ENCODE data around the gene SP9. TPM values are rescaled to one million over a fixed set of nuclear protein-coding genes. Genes with fewer than 3 reads are reported as not detected.
A peak's percentile ranks its signal among the peaks of the same experiment; 100 is the strongest.

Gene SP9
- not detected in 2 replicates for total RNA-seq (2021)
- long read RNA-seq = 0 reads

DNA sequence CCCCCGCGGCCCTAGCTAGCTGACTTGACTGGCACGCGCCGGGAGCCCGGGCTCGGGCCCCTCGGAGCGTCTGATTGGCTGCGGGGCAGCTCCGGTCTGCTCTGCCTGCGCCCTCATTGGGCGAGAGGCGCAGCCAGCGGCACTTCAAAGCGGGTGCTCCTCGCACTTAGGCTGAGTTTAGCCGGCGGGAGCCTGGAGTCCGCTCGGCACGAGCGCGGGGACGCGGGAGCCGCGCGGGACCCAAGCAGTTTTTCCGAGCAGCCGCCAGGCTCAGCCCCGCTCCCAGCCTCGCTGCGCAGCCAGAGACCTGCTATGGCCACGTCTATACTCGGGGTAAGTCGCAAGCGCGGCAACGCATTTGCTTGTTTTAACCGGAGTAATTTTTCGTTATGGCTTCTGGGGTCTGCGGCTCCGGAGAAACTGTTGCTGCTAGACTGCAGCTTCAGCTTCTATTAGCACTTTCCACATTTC, at the start of gene SP9:
Gene SP9, plus strand, starts transcription at position 174 of the 471 bp plus-strand sequence. Its CDS starts 139 bp downstream, at position 313.
- no peak within 1 kb of the TSS for H2BK120ac ChIP-seq (ENCODE audit: low read depth, low read length, poor library complexity, severe bottlenecking)
- peaks cover 26% of the 10 kb centered on the region for H3K23me2 ChIP-seq (ENCODE audit: insufficient read length, low read depth, low read length, poor library complexity, severe bottlenecking)
- no peak within 1 kb of the TSS for H3K56ac ChIP-seq (ENCODE audit: insufficient read length, low read depth, low read length)
- no peaks in the 10 kb centered on the region for H3K9me3 ChIP-seq (ENCODE audit: control insufficient read depth, low read depth, low read length)
- no peak within 1 kb of the TSS for H2BK12ac ChIP-seq (ENCODE audit: insufficient read length, low read depth, low read length)
- no peak within 1 kb of the TSS for H3K27ac ChIP-seq (ENCODE audit: insufficient read length, low read depth, low read length)
- H3K79me1 ChIP-seq (ENCODE audit: insufficient read depth, low read depth, low read length, poor library complexity, severe bottlenecking) = no peaks in the 10 kb centered on the region
- no peak within 1 kb of the TSS for H3K27ac Mint-ChIP-seq
- H3K4me1 ChIP-seq (ENCODE audit: insufficient read depth, low read length) = no peaks in the 10 kb centered on the region; the same call in 1 of the 2 replicates
- H3K4me2 ChIP-seq (ENCODE audit: insufficient read depth, insufficient read length, low read length) = peak within 1 kb of the TSS; percentile 45
- H4K91ac ChIP-seq (ENCODE audit: insufficient read length, low read depth, low read length) = no peak within 1 kb of the TSS
- no peak within 1 kb of the TSS for H2BK20ac ChIP-seq (ENCODE audit: low read depth, low read length, poor library complexity, severe bottlenecking)
- no peak within 1 kb of the TSS for H3K23ac ChIP-seq (ENCODE audit: insufficient read length, low read depth, low read length)
- H4K5ac ChIP-seq (ENCODE audit: insufficient read length, low read depth, low read length) = no peak within 1 kb of the TSS
- no peak within 1 kb of the TSS for H3K14ac ChIP-seq (ENCODE audit: insufficient read depth, low read length)
- peaks cover 0 to 3% (median 0%) of the 10 kb centered on the region in 3 experiments; a peak in 1 of 7 replicates for H3K36me3 Mint-ChIP-seq (ENCODE audit: insufficient read depth in 1 of 3, low read depth in 3 of 3)
- no peaks in the 10 kb centered on the region for H3K79me2 ChIP-seq (ENCODE audit: insufficient read depth, low read length)
- peak within 1 kb of the TSS; percentile 47 to 78 for H3K4me3 Mint-ChIP-seq
- H2BK5ac ChIP-seq (ENCODE audit: insufficient read length, low read length) = no peak within 1 kb of the TSS
- peaks cover 0 to 12% of the 10 kb centered on the region in 2 experiments; a peak in 1 of 5 replicates for H3K9me3 Mint-ChIP-seq
- H2BK15ac ChIP-seq (ENCODE audit: low read depth, low read length) = no peak within 1 kb of the TSS
- peaks cover 72% of the 10 kb centered on the region for H3K27me3 ChIP-seq (ENCODE audit: insufficient read depth, low read length)
- H2AK5ac ChIP-seq (ENCODE audit: insufficient read length, low read length) = no peak within 1 kb of the TSS
- WGBS (ENCODE audit: extremely low coverage, insufficient read length, low lambda C conversion rate) = no CpG with 5 or more reads among the region's 44 CpGs
- no peak within 1 kb of the TSS for H3T11ph ChIP-seq (ENCODE audit: low read length)
- H3K4ac ChIP-seq (ENCODE audit: low read depth, low read length) = no peak within 1 kb of the TSS
- H3K9ac ChIP-seq (ENCODE audit: extremely low read depth, insufficient read length, low read length) = no peak within 1 kb of the TSS
- H4K8ac ChIP-seq (replicated peaks; ENCODE audit: insufficient read length, low read depth, low read length) = no peak within 1 kb of the TSS
- DNase-seq = peak; percentile 93
- TF ChIP-seq, protein P1, sequence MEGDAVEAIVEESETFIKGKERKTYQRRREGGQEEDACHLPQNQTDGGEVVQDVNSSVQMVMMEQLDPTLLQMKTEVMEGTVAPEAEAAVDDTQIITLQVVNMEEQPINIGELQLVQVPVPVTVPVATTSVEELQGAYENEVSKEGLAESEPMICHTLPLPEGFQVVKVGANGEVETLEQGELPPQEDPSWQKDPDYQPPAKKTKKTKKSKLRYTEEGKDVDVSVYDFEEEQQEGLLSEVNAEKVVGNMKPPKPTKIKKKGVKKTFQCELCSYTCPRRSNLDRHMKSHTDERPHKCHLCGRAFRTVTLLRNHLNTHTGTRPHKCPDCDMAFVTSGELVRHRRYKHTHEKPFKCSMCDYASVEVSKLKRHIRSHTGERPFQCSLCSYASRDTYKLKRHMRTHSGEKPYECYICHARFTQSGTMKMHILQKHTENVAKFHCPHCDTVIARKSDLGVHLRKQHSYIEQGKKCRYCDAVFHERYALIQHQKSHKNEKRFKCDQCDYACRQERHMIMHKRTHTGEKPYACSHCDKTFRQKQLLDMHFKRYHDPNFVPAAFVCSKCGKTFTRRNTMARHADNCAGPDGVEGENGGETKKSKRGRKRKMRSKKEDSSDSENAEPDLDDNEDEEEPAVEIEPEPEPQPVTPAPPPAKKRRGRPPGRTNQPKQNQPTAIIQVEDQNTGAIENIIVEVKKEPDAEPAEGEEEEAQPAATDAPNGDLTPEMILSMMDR (conservative IDR thresholded peaks at IDR 0.05) = no peak
- H3K18ac ChIP-seq (ENCODE audit: insufficient read length, low read depth, low read length) = no peak within 1 kb of the TSS
- H2AFZ ChIP-seq (ENCODE audit: low read length) = no peak within 1 kb of the TSS
- H4K20me1 ChIP-seq (ENCODE audit: control insufficient read depth, insufficient read depth, insufficient read length) = no peaks in the 10 kb centered on the region
- H3K4me1 Mint-ChIP-seq = peaks cover 50 to 59% of the 10 kb centered on the region in 2 experiments
- H3K27me3 Mint-ChIP-seq (ENCODE audit: low read depth) = peaks cover 98% of the 10 kb centered on the region
